ENCODE measurements around the gene NHS.

Gene NHS

GRCh38 chrX:17544821-17545220, 169.8 kb downstream of the NHS start:
- no peak for ATAC-seq (replicated peaks)
- Mint-ChIP-seq H3K9me3 (no peaks in the 10 kb centered on the region), H3K27me3 (no peaks in the 10 kb centered on the region), H3K4me3 (no peak overlapping the region), H3K36me3 (no peaks in the 10 kb centered on the region), H3K4me1 (no peaks in the 10 kb centered on the region), H3K27ac (no peak overlapping the region)
- DNase-seq = no peak

- DNase-seq (no peak), ATAC-seq (replicated peaks) (no peak)
- H3K4me3 Mint-ChIP-seq = no peak overlapping the region
- no peaks in the 10 kb centered on the region for H3K9me3 Mint-ChIP-seq
- no peaks in the 10 kb centered on the region for H3K27me3 Mint-ChIP-seq
- no peak overlapping the region for H3K27ac Mint-ChIP-seq
- no peaks in the 10 kb centered on the region for H3K4me1 Mint-ChIP-seq
- no peaks in the 10 kb centered on the region for H3K36me3 Mint-ChIP-seq
Observed at GRCh38 chrX:17546356-17546755, 171.4 kb downstream of the NHS start.

- Mint-ChIP-seq H3K9me3 (no peaks in the 10 kb centered on the region), H3K4me3 (no peak overlapping the region), H3K27me3 (no peaks in the 10 kb centered on the region), H3K27ac (no peak overlapping the region), H3K4me1 (no peaks in the 10 kb centered on the region), H3K36me3 (no peaks in the 10 kb centered on the region)
- no peak for DNase-seq
- no peak for ATAC-seq (replicated peaks)
Observed at GRCh38 chrX:17547658-17548057, 172.7 kb downstream of the NHS start.

- no peaks in the 10 kb centered on the region for H3K4me1 Mint-ChIP-seq
- peaks cover 0 to 2% of the 10 kb centered on the region in 2 donors for H3K27me3 Mint-ChIP-seq
- ATAC-seq (replicated peaks) (no peak), DNase-seq (no peak)
- no peak overlapping the region for H3K4me3 Mint-ChIP-seq
- no peaks in the 10 kb centered on the region for H3K36me3 Mint-ChIP-seq
- no peaks in the 10 kb centered on the region for H3K9me3 Mint-ChIP-seq
- H3K27ac Mint-ChIP-seq = no peak overlapping the region
Observed at GRCh38 chrX:17549107-17549651, 174.2 kb downstream of the NHS start.

- Mint-ChIP-seq H3K9me3 (no peaks in the 10 kb centered on the region), H3K36me3 (no peaks in the 10 kb centered on the region), H3K27ac (no peak overlapping the region), H3K4me3 (no peak overlapping the region), H3K4me1 (no peaks in the 10 kb centered on the region), H3K27me3 (peaks cover 0 to 4% of the 10 kb centered on the region in 2 donors)
- DNase-seq = no peak
- ATAC-seq (replicated peaks) = no peak
Observed at GRCh38 chrX:17550011-17550410, 175.0 kb downstream of the NHS start.

GRCh38 chrX:17552044-17552650, 177.1 kb downstream of the NHS start:
- H3K27ac Mint-ChIP-seq = no peak overlapping the region
- ATAC-seq (replicated peaks) (no peak), DNase-seq (no peak)
- H3K4me3 Mint-ChIP-seq = no peak overlapping the region
- no peaks in the 10 kb centered on the region for H3K9me3 Mint-ChIP-seq
- peaks cover 0 to 4% of the 10 kb centered on the region in 2 donors for H3K27me3 Mint-ChIP-seq
- no peaks in the 10 kb centered on the region for H3K36me3 Mint-ChIP-seq
- H3K4me1 Mint-ChIP-seq = no peaks in the 10 kb centered on the region

- ATAC-seq (replicated peaks) (no peak), DNase-seq (no peak)
- Mint-ChIP-seq H3K27ac (no peak overlapping the region), H3K36me3 (no peaks in the 10 kb centered on the region), H3K4me3 (no peak overlapping the region), H3K4me1 (no peaks in the 10 kb centered on the region), H3K9me3 (no peaks in the 10 kb centered on the region), H3K27me3 (peaks cover 0 to 9% of the 10 kb centered on the region in 2 donors)
Observed at GRCh38 chrX:17553469-17553868, 178.5 kb downstream of the NHS start.

- Mint-ChIP-seq H3K36me3 (no peaks in the 10 kb centered on the region), H3K27ac (no peak overlapping the region), H3K9me3 (no peaks in the 10 kb centered on the region), H3K27me3 (peaks cover 0 to 9% of the 10 kb centered on the region in 2 donors), H3K4me1 (no peaks in the 10 kb centered on the region), H3K4me3 (no peak overlapping the region)
- DNase-seq = no peak
- ATAC-seq (replicated peaks) = no peak
Observed at GRCh38 chrX:17553961-17554482, 179.0 kb downstream of the NHS start.

GRCh38 chrX:17554914-17555313, 179.9 kb downstream of the NHS start:
- DNase-seq = no peak
- Mint-ChIP-seq H3K27me3 (peaks cover 0 to 9% of the 10 kb centered on the region in 2 donors), H3K4me3 (no peak overlapping the region), H3K9me3 (no peaks in the 10 kb centered on the region), H3K4me1 (no peaks in the 10 kb centered on the region), H3K27ac (no peak overlapping the region), H3K36me3 (no peaks in the 10 kb centered on the region)
- ATAC-seq (replicated peaks) = no peak

- Mint-ChIP-seq H3K27me3 (peaks cover 0 to 9% of the 10 kb centered on the region in 2 donors), H3K36me3 (no peaks in the 10 kb centered on the region), H3K27ac (no peak overlapping the region), H3K4me3 (no peak overlapping the region), H3K9me3 (no peaks in the 10 kb centered on the region), H3K4me1 (no peaks in the 10 kb centered on the region)
- no peak for DNase-seq
- ATAC-seq (replicated peaks) = no peak
Observed at GRCh38 chrX:17555846-17556245, 180.8 kb downstream of the NHS start.

GRCh38 chrX:17559728-17560379, 184.9 kb downstream of the NHS start:
- no peak overlapping the region for H3K4me3 Mint-ChIP-seq

GRCh38 chrX:17560385-17560784, 185.4 kb downstream of the NHS start:
- Mint-ChIP-seq H3K4me1 (no peaks in the 10 kb centered on the region), H3K27me3 (peaks cover 0 to 4% of the 10 kb centered on the region in 2 donors), H3K9me3 (no peaks in the 10 kb centered on the region), H3K4me3 (no peak overlapping the region), H3K36me3 (no peaks in the 10 kb centered on the region), H3K27ac (no peak overlapping the region)
- DNase-seq = no peak
- ATAC-seq (replicated peaks) = no peak

More at GRCh38 chrX:17559728-17560379, 184.9 kb downstream of the NHS start:
- Mint-ChIP-seq H3K27me3 (peaks cover 0 to 4% of the 10 kb centered on the region in 2 donors), H3K9me3 (no peaks in the 10 kb centered on the region), H3K27ac (no peak overlapping the region), H3K36me3 (no peaks in the 10 kb centered on the region), H3K4me1 (no peaks in the 10 kb centered on the region)
- no peak for DNase-seq
- no peak for ATAC-seq (replicated peaks)

GRCh38 chrX:17563076-17563475, 188.1 kb downstream of the NHS start:
- H3K27ac Mint-ChIP-seq = no peak overlapping the region
- no peak overlapping the region for H3K4me3 Mint-ChIP-seq
- H3K27me3 Mint-ChIP-seq = no peaks in the 10 kb centered on the region
- H3K36me3 Mint-ChIP-seq = no peaks in the 10 kb centered on the region
- no peaks in the 10 kb centered on the region for H3K9me3 Mint-ChIP-seq
- no peaks in the 10 kb centered on the region for H3K4me1 Mint-ChIP-seq
- ATAC-seq (replicated peaks) (peak in 1 of 2 donors; percentile 25), DNase-seq (no peak)

GRCh38 chrX:17563515-17563914, 188.5 kb downstream of the NHS start:
- H3K4me1 Mint-ChIP-seq = no peaks in the 10 kb centered on the region

More at GRCh38 chrX:17563515-17563914, 188.5 kb downstream of the NHS start:
- H3K27ac Mint-ChIP-seq = no peak overlapping the region
- no peaks in the 10 kb centered on the region for H3K36me3 Mint-ChIP-seq
- no peak overlapping the region for H3K4me3 Mint-ChIP-seq
- DNase-seq (no peak), ATAC-seq (replicated peaks) (no peak)
- no peaks in the 10 kb centered on the region for H3K9me3 Mint-ChIP-seq
- H3K27me3 Mint-ChIP-seq = no peaks in the 10 kb centered on the region

Measured in stimulated activated naive B cell treated with anti-CD40 and anti-IgM and Interleukin-4, amounts not matched to agents 10 μg/mL and 1 μg/mL and 100 μg/mL, for 72 hours (primary cell).